ENCODE data around the gene ANKRD33. TPM values are rescaled to one million over a fixed set of nuclear protein-coding genes. Genes with fewer than 3 reads are reported as not detected.

The ANKRD33 gene
- total RNA-seq, 1 donor from 2014 or later, result not detected

DNA sequence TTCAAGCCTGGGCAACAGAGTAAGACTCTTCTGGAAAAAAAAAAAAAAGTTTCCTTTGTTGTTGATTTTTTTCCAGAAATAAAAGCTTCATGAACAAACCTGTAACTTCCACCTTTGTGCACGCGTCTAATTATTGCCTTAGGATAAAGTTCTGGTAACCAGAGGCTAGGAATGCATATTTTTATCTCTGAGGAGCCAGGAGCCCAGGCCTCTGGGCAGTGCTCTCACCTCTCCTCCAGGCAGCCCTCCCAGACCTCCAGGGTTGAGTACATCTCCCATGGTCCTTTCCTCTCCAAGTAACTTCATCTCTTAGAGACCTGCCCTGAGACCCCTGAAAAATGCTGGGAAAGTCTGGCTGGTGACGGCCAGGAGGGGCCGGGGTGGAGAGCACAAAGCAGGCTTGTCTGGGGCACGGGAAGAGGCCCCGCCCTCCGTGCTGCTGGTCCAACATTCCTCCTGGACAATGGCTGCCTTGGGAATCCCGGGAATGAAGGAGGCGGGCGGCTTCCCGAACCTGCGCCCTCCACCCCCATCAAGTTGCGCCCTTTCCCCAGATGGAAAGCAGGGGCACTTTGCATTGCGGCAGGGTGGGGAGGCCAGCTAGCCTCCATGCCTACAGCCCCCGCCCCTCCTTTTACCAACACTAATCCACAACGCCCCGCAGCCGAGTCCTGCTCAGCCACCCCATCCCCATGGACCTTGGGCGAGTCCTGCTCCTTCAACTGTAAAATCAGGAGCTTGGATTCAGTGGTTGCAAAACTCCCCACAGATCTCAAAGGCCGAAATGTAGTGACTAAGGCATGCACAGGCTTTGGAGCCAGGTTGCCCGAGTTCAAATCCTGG, 32.1 kb upstream of the ANKRD33 start:
- intact Hi-C loops (cut with micrococcal nuclease), result no loop called here

DNA sequence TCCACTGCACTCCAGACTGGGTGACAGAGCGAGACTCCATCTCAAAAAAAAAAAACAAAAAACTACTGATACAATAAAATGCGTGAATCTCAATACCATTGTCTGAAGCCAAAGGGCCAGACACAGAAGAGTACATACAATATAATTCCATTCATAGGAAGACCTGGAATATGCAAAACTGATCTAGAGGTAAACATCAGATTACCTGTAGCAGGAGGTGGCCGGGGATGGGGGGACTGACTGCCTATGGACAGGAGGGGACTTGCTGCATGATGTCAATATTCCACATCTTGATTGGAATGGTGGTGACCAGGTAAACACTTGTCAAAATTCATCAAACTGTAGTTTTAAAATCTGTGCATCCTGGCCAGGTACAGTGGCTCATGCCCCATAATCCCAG, 26.9 kb upstream of the ANKRD33 start:
- intact Hi-C loops (cut with micrococcal nuclease), result no loop called here

- intact Hi-C loops (cut with micrococcal nuclease), result no loop called here
These were observed 25.0 kb upstream of the ANKRD33 start for GRCh38 chr12:51862947-51863346.

DNA sequence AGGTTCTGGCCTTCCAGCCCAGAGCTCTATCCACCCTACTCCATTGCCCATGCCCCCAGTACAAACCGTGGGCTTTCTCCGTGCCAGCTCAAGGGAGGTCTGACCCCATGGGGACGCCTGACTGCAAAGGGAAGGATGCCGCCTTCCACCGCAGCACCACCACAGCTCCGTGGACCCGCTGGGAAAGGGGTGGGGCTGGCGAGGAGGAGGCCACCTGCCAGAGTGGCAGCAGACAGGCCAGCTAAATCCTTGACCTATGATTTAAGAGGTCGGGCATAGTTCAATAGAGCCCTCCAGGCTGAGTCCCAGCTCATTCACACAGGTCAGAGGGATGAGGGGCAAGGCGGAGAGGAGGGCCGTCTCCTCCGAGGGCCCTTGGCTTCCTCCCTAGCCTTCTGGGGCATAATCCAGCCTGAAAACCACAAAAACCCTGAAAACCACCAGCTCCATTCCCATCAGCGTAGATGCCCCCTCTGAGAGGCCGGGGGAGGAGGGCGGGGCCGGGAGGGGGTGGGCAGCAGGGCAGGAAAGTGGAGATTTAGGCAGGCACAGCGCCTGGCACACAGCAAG, 24.5 kb upstream of the ANKRD33 start:
- intact Hi-C loops (cut with micrococcal nuclease), result no loop called here

DNA sequence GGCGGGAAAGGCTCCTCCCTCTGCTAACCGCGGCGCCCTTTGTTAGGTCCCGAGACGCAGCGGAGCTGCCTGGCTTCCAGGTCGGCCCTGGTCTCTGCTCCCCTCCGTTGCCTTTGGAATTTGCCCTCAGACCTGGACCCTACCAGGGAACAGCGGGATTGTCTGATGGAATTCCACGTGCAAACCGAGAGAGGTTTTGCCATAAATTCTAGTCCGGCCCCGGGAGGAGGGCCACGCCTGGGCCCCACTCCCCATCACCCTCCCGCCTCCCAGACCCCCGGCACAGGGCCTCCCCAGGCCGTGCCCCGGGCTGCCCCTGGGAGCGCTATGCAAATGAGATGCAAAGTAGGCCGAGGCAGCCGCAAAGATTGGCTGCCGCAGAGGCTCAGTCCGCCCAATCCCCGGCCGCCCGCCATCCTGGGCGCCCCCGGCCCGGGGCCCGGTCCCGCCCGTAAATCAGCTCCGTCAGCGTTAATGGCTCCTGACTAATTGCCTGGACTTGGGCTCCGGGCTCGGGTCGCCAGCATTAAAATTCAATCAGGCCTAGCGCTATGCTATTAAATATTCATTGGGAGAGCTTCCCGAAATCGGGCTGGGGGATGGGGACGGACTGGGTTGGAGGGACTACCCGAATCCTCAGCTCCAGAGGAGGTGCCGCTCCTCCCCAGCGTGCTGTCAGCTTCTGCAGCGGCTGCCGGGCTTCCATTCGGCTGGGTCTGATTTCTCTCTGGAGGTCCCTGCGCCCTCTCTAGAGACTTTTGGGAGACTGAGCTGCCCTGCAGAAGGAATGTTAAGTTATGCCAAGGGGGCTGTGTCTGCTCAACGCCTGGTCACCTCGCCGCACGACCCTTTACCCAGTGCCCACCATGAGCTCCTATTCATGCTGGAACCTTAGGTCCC, 23.7 kb upstream of the ANKRD33 start:
- intact Hi-C loops (cut with micrococcal nuclease), result no loop called here

- intact Hi-C loops (cut with micrococcal nuclease), result no loop called here
These were observed 22.9 kb upstream of the ANKRD33 start for GRCh38 chr12:51864833-51865670.

DNA sequence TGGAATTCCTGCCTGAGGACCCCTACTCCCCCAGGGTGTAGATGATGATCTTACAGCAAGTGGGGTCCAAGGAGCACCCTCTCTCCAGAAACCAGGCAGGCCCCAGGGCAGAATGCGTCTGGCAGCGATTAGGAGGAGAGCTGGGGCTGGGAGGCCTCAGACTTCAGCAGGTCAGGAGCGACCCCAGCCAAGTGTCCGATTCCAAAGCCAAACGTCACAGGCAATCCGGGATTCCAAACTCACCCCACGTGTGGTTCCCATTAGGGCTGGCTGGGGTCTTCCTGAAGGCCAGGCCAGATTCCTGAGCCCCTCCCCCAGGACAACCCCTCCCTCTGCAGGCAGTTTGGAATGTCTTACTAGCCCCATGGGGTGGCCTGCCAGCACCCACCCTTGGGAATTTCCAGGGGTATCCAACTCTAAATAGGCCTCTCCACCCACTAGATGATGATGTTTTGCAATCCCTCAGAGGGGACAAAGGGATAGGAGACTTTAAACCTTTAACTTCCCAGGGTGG, 22.1 kb upstream of the ANKRD33 start:
- intact Hi-C loops (cut with micrococcal nuclease), result no loop called here

DNA sequence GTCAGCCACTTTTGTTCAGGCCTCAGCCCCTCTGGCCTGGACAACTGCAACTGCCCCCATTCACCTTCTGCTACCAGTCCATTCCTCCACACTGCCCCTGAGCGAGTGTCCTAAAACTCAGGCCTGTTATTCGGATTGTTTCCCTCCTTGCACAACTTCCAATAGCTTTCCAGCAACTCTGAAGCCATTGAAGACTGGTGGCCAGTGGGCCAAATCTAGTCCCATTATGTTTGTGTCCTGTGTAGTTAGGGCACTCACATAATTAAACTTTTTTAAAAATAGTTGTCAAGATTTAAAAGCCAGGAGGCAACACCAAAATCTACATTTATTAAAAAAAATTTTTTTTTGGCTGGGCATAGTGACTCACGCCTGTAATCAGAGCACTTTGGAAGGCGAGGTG, 21.6 kb upstream of the ANKRD33 start:
- intact Hi-C loops (cut with micrococcal nuclease), result no loop called here

DNA sequence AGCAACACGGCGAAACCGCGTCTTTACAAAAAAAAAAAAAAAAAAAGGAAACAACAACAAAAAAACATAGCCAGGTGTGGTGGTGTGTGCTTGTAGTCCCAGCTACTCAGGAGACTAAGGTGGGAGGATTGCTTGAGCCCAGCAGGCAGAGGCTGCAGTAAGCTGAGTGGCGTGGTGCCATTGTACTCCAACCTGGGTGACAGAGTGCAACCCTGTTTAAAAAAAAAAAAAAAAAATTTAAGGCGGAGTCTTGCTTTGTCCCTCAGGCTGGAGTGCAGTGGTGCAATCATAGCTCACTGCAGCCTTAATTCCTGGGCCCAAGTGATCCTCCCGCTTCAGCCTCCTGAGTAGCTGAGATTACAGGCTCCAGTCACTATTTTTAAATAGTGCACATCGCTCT, 21.1 kb upstream of the ANKRD33 start:
- intact Hi-C loops (cut with micrococcal nuclease), result no loop called here

- intact Hi-C loops (cut with micrococcal nuclease), result no loop called here
These were observed 20.5 kb upstream of the ANKRD33 start for GRCh38 chr12:51867371-51867770.

- intact Hi-C loops (cut with micrococcal nuclease), result no loop called here
These were observed 20.0 kb upstream of the ANKRD33 start for GRCh38 chr12:51867796-51868428.

DNA sequence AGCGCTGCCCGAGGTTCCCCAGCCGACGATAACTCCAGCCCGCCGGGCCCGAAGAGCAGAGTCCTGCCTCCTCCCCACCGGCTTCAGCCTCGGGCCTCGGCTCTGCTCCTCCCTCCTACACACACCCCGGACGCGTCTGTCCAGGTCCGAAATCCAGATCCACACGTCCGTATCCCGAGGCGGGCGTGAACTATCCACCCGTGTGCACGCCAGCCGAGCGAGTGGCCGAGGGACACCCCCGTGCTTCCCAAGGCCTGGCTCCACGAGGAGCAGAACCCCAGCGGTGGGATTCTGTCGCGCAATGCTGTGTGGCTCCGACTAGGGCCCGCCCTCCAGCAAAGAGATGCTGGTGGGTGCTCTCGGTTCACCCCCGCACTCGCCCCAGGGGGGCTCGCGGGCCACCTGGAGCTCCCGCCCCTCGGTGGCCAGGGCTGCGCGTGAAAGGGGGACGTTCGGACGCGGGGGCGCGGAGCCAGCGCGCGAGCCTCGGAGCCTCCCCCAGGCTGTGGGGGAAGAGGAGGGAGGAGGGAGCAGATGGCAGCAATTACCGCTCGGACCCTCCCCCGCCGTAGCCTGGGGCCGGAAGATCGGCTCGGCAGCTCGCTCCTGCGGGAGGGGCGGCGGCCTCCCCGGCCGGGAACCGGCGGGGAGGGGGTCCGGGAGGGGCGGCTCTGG, 18.9 kb upstream of the ANKRD33 start:
- intact Hi-C loops (cut with micrococcal nuclease), result no loop called here

DNA sequence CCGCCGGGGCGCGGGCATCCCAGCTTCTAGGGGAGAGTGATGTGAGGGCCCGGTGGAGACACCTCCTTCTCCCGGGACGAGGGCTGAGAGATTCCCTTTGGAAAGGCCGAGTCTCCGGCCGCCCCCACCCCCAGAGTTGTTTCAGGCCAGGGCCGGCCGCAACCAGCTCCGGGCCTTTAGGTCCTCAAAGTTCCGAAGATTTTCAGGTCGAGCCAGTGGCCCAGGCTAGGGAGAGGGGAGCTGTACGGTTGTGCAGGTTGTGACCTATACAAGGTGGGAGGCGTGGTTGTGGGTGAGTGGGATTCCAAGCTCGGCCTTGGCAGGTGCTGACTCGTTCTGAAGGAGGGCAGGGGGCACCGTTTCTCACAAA, 18.4 kb upstream of the ANKRD33 start:
- intact Hi-C loops (cut with micrococcal nuclease), result no loop called here

- intact Hi-C loops (cut with micrococcal nuclease), result loop anchor here (10.0 kb wide), 1 partner anchor 445 kb away; the partner anchor contains the start of gene SLC4A8
These were observed 18.0 kb upstream of the ANKRD33 start for GRCh38 chr12:51869931-51870330.

DNA sequence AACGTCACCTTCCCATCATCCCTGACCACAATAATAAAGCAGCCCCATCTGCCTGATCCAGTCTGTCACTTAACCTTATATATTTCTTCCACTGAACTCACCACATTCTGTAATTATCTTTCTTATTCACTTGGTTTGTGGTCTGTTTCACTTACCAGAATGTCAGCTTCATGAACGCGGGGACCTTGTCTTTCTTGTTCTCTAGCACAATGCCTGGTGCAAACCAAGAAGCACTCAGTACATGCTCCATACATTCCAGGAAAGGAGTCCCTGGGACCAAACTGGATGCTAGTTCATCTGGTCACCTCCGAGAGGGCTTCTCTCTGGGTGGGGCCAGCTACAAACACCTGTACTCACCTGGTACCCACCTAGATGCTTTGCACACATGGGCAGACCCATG, 17.4 kb upstream of the ANKRD33 start:
- intact Hi-C loops (cut with micrococcal nuclease), result loop anchor here (10.0 kb wide), 1 partner anchor 446 kb away; the partner anchor contains the start of gene SLC4A8

DNA sequence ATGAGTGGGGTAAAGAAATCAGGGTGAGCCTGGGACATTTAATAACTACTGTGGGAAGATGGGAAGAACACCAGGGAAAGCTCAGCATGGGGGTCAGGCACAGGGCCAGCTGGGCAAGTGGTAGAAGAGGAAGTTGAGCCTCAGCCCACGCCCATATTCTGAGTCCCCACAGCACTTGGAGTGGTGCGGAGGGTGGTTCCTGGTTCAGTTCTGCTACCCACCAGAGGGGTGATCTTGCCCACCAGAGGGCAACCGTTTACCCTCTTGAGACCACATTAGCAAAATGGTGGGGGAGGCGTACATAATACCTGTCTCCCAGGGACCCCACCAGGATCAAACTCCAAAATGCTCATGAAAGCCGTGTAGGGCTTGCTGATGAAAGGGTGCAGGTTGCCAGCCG, 16.8 kb upstream of the ANKRD33 start:
- intact Hi-C loops (cut with micrococcal nuclease), result loop anchor here (10.0 kb wide), 1 partner anchor 446 kb away; the partner anchor contains the start of gene SLC4A8

GRCh38 chr12:51871918-51872688, 15.8 kb upstream of the ANKRD33 start:
- intact Hi-C loops (cut with micrococcal nuclease), result loop anchor here (10.0 kb wide), 1 partner anchor 447 kb away; the partner anchor contains the start of gene SLC4A8

GRCh38 chr12:51872689-51872981, 15.3 kb upstream of the ANKRD33 start:
- intact Hi-C loops (cut with micrococcal nuclease), result loop anchor here (10.0 kb wide), 1 partner anchor 448 kb away; the partner anchor contains the start of gene SLC4A8
